ENCODE results near the gene CUL1.
"Not testable (repeated sequence)": the region's sequence is repeated elsewhere in the genome, so short reads cannot be mapped to it uniquely, and the experiment has no call there.

The CUL1 gene

DNA sequence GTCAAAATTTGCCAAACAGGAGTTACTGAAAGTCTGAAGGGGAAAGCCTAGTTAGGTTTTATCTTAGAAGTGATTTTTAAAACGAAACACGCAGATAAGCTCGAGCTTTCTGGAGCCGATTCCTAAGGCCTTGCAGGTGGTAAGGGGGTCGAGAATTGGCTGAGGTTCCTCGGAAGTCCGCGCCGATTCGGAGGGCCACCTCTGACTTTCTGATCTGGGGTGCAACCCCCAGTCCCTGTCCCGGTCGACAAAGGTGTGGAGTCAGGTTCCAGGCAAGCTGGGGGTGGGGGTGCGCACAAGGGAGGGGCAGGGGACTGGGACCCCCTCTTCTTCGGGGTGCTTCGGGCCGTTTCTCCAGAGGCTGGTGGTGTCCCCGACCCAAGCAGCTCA is 701 bp upstream of the CUL1 start:
- DNase-seq, result no peak

DNA sequence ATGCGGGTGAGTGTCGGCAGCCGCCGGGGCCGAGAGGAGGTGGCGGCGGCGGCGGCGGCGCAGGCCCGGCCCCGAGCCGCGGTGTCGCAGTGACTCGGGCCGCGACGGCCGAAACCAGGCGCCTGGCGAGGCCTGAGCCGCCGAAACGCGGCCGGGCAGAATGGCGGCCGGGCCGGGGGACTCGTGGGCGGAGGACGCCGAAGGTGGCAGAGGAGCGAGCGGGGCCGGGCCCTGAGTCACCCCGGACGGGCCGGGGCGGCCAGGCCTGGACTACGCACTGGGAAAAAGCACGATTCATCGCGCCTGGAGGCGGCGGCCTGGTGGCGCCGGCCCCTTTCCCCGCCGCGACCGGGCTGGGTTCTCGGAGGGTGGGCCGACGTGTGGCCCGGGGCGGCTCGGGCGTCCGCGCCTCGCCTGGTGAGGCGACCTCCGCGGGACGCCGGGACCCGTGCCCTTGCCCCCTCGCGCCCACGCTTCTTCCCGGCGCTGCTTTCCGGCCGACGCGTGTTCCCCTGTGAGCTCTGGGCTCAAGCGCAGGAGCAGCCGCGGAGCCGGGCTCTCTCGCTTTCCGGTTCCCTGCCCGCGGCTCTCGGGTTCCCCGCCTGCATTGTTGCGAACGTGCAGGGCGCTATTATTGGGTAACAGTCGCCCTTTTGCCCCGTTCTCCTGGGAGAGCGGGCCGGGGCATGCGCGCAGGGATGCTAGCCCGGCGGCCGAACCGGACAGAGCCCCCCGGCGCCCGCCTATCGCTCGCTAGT is 500 bp downstream of the CUL1 start:
- DNase-seq, result no peak

DNA sequence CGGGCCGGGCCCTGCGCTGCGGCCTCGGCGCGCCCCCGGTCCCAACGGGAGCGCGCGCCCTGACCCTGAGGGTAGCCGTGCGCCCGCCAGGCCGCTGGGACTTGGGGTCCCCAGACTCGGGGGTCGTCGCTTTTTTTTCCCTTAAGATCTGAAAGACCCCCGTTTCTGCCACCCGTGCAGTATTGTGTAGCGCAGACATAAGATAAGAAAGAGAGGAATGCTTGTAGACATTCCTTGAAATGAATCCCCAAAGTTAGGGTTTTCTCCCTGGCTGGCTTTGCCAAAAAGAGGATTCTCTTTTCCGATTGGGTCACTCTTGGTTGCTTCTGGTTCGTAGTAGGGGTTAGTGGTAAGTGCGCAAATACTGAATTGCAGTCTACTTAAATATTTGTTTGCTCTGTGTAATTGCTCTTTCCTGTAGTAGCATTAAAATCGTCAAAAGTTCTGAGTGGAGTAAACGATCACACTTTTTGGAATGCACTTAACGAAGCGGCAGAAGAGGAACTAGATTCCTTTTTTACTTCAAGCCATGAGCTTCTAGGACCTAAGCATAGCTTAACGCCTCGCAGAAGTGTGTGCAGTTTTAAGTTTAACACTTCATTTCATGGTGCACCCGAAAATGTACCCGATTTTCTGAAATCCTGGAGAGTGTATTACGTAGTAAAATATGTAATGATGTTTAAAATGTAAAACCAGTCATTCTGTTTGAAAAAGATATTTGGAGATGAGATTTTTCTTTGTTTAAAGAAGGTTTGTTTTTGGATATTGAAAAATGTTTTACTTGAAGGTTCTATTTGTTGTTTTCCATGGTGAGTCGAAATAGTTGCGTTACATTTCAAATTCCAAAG is 1.3 kb downstream of the CUL1 start:
- no peak for DNase-seq

DNA sequence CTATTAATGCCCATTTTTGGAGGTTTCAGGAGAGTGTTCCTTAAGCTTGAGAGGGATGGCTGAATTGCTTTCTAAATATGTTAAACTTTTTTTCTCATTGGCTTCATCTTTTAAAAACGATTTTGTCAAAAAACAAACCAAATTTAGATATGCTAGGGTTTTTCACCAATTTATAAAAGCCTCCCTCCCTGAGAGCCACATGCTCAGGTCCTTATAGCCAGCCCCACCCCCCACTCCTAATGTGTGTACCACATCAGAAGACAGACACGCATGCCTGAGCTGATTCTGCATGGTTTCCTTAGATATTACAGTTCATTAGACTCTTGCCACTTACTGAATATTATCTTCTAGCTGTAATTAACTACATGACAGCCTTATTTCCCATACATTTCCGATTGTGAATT is 2.0 kb downstream of the CUL1 start:
- DNase-seq, result no peak

DNA sequence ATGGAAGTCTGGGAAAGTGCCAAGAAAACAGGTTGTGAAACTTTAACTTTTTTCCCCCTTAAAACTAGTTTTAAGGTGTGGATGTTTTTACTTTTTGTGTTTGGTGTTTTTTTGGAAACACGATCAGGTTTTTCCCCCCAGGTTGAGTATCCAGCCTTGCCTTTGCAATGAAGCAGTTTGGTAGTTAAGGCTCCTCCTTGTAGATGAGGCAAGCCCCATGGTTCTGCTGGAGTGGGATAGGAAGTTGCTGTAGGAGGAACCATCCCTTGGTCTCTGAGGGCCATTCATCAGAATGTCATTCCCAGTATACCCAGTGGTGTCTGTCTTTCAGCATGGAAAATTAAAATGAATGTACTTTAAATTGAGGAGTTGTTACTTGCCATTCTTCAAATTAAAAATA is 2.7 kb downstream of the CUL1 start:
- DNase-seq, result no peak

DNA sequence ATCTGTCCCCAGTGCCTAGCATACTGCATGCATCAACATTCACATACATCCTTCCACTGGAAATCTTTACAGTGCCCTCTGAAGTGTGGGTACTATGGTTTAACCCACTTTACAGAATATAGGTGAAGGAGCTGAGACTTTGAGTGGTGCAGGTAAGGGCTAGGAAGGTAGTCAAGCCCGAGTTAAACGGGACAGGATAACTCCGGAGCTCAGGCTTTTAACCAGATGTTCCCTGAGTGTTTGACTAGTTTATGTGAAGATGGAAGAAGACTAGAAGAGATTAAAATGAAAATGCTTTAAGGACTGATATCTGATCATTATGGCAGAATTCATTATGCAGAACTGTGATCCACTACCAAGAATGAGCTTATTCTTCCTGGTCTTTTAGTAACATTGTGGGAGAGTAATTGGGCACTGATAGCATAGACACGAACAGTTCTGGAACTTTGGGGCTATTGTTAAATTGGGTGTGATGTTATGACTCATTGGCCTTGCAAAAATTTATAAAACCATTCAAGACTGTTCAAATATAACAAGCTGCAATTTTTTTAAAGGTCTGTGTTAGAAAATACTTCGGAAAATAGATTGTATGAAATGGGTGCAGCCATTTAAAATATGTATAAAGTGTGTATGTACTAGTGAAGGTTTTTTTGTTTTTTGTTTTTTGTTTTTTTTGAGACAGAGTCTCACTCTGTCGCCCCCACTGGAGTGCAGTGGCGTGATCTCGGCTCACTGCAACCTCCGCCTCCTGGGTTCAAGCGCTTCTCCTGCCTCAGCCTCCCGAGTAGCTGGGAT is 4.4 kb downstream of the CUL1 start:
- DNase-seq, result no peak

DNA sequence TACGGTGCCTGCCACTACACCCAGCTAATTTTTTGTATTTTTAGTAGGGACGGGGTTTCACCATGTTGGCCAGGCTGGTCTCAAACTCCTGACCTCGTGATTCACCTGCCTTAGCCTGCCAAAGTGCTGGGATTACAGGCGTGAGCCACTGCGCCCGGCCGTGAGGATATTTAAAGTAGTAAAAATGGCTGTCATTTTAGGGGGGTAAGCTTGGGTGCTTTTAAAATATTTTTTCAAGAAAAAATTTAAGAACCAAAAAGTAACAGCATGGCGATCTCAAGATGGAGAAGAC is 4.9 kb downstream of the CUL1 start:
- not testable (repeated sequence) for DNase-seq

DNA sequence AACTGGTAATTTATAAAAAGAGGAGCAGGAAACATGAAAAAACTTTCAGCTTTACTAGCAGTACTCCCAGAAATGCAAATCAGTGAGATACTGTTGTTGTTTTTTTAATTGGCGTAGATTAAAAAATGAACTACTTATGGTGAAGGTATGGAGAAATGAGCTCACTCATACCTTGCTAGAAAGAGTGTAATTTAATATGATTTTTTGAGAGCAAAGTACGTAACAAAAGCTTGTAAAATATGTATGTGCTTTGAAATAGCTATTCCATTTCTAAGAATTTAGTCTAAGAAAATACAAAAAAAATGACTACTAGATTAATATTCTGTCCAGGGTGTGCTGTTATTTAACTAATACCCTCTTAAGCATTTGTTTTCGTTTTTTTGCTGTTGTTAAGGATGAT is 5.5 kb downstream of the CUL1 start:
- DNase-seq, result no peak

DNA sequence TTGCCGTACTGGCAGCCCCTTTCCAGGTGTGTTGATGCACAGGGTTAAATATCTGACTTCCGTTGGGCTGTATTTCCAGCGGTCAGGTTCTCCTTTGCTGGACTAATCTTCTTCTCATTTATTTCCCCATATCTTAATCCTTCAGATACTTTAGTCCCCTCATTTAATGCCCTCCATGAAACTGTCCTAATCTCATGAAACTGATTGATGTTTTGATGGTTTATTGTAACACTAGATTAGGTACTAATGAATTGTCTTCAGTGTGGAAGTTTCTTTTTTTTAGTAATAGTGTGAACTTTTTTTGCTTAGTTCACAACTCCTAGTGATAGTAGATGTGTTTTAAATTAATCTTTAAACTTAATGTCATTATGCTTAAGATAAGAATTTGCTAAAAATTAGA is 6.3 kb downstream of the CUL1 start:
- no peak for DNase-seq

DNA sequence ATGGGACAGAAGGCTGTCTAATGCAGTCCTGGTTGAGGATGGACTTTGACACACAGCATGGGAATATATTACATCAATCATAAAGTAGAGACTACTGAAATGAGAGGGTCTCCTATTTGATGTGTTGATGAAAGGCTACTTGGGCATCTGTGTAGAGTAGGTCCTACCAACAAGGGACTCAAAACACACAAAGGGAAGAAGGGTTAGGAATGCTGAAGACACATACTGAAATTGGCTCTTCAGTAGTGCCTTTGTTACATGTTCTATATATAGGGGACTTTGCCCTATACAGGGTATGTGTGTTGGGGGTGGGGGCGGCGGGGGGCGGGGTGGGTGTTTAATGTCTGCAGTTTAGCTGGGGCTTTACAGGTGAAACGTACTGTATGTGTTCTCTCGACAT is 7.7 kb downstream of the CUL1 start:
- DNase-seq, result no peak

DNA sequence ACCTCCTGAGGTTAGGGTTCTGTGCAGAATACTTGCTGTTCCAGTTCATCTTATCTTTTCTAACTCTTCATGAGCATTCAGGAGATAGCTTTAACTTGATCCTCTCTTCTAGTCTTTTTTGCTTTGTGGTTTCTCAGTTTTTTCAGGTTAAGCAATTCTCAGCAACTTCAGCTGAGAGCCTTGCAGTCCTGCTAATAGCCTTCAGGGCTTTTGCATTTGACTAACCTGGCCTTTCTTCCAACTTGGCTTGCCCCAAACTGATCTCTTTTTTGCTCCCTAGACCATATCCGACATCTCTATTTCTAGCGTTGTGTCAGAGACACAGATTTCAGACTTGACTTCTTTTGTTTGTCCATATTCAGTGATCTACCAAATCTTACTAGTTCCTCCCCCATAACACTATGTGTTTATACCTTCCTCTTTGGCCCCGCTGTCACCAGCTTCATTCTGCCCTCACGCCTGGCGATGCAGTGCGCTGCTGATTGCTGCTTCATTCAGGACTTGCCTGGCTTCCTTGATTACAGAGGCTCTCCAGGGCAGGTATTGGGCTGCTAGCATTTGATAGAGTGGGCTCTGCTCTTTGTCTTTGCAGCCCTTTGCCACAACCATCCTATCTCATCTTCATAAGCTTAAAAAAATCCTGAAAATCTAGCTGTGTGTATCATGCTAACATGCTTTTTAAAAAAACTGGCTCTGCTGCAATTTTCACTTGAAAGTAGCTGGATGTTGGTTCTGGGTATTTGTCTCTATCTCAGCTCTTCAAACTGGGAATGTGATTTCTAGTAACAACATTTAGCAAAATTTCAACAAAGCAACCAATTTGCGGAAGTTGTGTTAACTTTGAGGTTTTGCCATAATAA is 9.6 kb downstream of the CUL1 start:
- DNase-seq, result no peak

DNA sequence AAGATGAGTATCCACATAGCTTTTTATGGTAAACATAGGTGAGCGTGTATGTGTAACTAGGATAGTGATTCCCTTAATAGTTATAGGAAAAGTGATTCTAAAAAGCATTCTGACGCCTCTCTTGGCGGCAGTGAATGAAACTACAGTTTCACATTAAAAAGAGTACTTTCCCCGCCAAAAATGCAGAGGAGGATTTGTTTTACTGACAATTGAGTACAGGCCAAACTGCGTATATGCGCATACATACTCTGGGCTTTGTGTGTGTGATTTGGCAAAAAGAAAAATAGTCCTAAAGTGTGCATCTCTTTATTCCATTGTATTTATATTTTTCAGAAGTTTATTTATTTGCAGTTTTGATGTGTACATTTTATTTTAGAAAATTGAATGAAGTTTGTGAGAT is 10.3 kb downstream of the CUL1 start:
- no peak for DNase-seq

DNA sequence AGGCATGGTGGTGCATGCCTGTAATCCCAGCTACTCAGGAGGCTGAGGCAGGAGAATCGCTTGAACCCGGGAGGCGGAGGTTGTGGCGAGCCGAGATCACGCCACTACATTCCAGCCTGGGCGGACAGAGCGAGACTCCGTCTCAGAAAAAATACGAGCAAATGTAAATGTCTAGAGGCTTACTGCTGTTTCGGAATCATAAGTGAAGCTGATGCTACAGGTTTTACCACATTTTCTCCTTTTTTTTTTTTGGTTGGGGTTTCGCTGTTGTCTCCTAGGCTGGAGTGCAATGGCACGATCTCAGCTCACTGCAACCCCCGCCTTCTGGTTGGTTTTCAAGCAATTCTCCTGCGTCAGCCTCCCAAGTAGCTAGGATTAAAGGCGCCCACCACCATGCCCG is 11.7 kb downstream of the CUL1 start:
- not testable (repeated sequence) for DNase-seq

DNA sequence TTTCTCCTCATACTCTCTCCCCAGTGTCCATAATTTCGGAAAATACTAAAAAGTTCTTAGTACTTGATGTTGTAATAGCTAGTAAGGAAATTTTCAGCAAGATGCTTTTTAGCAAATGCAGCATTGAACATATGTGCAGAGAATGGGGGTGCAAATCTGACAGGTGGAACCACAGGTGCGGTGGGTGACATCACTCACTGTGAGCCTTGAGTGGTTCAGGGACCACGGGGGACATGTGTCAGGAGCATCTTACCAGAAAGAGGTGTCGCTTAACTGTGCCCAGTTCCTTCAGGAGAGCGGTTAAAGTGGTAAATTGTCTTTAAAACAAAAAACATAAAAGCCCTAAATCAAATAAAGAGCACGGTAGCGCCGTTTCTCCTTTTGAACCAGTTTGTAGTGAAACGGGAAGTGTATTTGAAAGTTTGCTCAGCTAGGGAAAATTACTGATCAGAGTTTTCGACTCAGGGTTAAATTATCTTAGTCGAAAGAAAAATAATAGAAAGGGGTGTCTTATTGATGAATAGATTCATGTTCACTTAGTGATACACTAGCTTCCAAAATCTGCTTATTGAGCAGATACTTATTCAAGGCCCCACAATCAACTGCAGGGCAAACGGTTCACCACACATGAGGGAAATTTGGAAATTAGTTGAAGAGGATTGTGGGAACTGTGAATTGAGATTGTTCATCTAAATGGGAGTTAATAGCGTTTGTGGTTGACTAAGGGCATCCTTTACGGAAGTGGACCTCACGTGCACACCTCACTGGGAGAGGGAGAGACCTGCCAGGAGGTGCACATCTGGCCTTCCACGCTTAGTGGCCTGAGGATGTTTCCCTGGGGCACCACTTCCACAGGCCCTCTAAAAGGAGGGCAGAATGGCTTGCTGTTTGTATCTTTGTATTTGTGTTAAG is 12.7 kb downstream of the CUL1 start:
- no peak for DNase-seq

DNA sequence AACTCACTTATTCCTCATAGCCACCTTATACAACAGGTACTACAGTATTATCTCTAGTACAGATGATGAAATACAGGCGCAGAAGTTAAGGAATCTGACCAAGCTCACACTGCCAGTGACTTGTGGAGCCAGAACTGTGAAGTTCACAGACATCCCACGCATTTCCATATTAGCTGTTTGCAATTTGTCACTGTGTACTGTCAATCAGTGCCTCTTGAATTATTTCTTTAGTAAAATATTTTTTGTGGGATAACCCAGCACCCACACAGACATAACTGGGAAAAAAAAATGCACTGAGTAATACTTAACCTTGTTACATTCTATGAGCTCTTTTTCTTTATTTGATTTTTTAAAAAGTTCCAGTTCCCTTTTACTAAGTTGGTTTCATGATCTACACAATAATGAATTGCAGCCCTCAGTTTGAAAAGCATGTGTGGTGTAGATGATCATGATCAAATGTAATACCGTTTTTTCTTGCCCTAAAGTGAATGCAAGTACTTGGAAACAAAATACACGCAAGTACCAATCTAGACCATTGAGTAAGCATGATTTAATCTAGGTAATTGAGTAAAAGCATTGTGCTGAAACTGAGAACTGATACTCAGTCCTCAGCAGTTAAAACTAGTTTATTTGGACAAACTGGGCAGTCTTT is 14.1 kb downstream of the CUL1 start:
- DNase-seq, result no peak

DNA sequence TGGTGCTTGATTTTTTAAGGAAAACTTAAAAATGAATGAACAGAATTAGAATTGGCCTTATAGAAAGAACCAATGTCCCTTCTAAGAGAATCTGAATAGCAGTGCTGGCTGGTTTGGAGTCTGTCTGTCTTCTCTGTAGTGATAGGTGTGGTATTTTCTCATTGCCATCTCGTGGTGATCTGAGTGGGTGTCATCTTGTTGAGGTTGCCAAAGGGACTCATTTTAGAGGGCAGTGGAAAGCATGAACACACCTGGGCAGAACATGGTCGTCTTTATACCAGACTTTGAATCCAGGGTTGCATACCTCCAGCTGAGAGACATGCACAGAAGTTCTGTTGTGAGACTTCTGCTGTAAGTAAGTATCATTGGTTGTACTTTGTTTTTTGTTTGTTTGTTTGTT is 15.8 kb downstream of the CUL1 start:
- DNase-seq, result no peak

DNA sequence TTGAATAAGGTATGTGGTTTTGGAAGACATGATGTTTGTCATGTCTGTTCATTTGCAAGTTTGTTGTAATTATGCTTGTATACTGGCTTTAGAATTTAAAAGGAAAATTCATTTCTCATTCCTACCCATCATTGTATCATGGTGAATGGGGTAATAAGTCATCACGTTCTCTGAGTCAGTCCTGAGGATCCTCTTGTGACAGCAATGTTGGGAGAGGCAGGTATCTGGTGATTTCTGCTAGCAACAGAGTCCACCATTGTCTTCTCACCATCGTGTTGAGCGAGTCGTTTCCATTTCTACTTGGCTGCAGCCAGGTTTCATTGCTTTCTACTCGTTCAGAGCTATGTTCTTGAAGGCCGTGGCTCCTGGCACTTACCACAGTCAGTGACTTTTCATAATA is 16.3 kb downstream of the CUL1 start:
- no peak for DNase-seq

DNA sequence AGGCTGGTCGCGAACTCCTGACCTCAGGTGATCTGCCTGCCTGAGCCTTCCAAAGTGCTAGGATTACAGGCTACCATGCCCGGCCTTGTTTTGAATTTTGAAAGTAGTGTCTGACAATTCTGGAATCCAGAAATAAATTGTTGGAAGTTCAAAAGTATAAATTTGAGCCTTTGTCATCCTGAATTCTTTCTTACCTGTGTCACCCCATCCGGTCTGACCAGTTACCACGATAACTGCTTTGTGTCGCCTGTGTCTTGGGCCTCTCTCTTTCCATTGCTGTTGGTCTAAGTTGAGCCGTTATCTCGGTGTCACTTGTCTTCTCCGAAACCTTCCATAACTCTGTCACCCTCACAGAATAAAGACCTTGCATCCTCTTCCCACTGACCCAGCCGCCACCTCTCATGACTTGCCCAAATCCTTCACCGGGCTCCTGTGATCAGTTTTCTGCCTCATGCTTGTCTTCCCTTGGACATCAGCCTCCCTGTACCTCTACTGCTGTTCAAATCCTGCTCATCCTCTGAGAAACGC is 18.6 kb downstream of the CUL1 start:
- no peak for DNase-seq

DNA sequence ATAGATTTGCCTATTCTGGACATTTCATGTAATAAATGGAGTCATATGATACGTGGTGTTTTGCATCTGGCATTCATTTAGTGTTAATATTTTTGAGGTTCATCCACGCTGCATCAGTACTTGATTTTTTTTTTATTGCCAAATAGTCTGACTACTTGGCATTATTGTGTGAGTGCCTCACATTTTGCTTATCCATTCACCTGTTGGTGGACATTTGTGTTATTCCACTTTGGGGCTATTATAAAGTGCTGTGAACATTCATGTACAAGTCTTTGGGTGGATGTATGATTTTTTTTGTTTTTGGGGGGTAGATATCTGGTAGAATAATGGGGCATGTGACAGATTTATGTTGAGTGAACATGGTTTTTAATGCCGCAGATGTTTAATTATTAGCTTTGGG is 19.7 kb downstream of the CUL1 start:
- DNase-seq, result no peak

DNA sequence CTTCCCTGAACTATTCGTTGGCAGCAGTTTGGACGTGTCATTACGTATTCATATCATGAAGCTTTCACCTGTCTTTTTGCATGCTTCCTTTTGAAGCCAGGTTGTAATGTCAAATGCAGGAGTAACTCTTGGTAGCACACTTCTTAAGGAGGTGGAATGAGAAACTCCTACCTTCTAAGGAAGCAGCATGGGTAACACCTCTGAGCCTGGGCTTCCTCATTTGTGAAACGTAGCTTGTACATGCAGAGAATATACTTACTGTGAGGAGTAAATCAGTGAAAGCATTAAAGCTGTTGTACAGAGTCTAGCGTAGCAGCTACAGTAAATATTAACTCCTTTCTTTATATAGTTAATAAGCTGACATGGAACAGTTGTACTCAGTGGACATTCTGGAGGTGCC is 21.1 kb downstream of the CUL1 start:
- no peak for DNase-seq

DNA sequence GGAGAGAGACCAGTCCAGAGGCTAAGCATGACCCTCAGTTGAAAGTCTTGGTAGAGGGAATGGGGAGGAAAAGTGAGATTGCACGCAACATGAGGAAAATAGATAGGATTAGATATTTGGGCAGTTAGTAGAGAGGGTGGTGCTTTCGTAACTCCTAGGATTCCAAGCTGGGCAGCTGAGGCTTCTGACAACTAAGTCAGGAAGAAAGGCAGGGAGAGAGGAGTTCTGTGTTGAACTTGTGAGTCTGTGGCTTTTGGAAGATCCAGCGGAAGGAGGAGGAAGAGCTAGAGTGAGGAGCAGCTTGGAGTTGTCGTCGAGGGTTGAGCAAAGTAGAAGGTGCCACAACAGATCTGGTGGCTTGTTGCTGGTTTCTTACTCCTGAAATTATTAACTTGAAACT is 21.8 kb downstream of the CUL1 start:
- no peak for DNase-seq
